Fibroblast of lung (primary cell): ENCODE data around the gene PTX4. TPM values are rescaled to one million over a fixed set of nuclear protein-coding genes. Genes with fewer than 3 reads are reported as not detected.

Source experiments
- DNase-seq, 2 donors: peaks; one replicate each; pipeline versions ENCODE4 v3.0.0 to v3.0.0-alpha.2; 2010; ENCODE audit warnings: low read depth in 2 of 2
- H2AFZ ChIP-seq: 2 replicates; pipeline ENCODE4 v1.5.1; 2012; ENCODE audit warnings: low read length, control low read depth, inconsistent platforms
- H3K27ac ChIP-seq: 2 replicates; pipeline ENCODE4 v1.5.1; 2011; ENCODE audit warnings: low read length, control low read depth; ENCODE audit not compliant: insufficient read depth
- H3K27me3 ChIP-seq: 2 replicates; pipeline ENCODE4 v1.5.1; 2011; ENCODE audit warnings: mild to moderate bottlenecking, low read length; ENCODE audit not compliant: control insufficient read depth, insufficient read depth
- H3K36me3 ChIP-seq: 2 replicates; pipeline ENCODE4 v1.5.1; 2011; ENCODE audit warnings: low read length; ENCODE audit not compliant: control insufficient read depth, insufficient read depth
- H3K4me1 ChIP-seq: 2 replicates; pipeline ENCODE4 v1.5.1; 2011; ENCODE audit warnings: low read length; ENCODE audit not compliant: control insufficient read depth, insufficient read depth; ENCODE audit errors: extremely low read depth
- H3K4me2 ChIP-seq: 2 replicates; pipeline ENCODE4 v1.5.1; 2011; ENCODE audit warnings: low read length, control low read depth; ENCODE audit not compliant: insufficient read depth; ENCODE audit errors: extremely low read depth
- H3K4me3 ChIP-seq, 4 experiments: fragments of 200-600 bp in 1 of 4; sonication (generic) in 1 of 4; replicated peaks in 1 of 4; 2 replicates each; pipeline ENCODE4 v1.5.1; 2011 to 2016; ENCODE audit warnings: low read length in 4 of 4, low read depth in 3 of 4, mild to moderate bottlenecking in 3 of 4, control low read depth in 2 of 4, inconsistent platforms in 1 of 4, mixed read lengths in 1 of 4; ENCODE audit not compliant: insufficient read depth in 1 of 4; ENCODE audit errors: control extremely low read depth in 1 of 4
- H3K79me2 ChIP-seq: 2 replicates; pipeline ENCODE4 v1.5.1; 2012; ENCODE audit warnings: mild to moderate bottlenecking, low read length, inconsistent platforms; ENCODE audit not compliant: control insufficient read depth, insufficient read depth
- H3K9ac ChIP-seq: 2 replicates; pipeline ENCODE4 v1.5.1; 2011; ENCODE audit warnings: mild to moderate bottlenecking, low read length, control low read depth; ENCODE audit not compliant: insufficient read depth
- H3K9me3 ChIP-seq: 2 replicates; pipeline ENCODE4 v1.5.1; 2012; ENCODE audit warnings: low read depth, low read length; ENCODE audit not compliant: control insufficient read depth, insufficient read depth
- H4K20me1 ChIP-seq: 2 replicates; pipeline ENCODE4 v1.5.1; 2011; ENCODE audit warnings: low read length; ENCODE audit not compliant: control insufficient read depth, insufficient read depth; ENCODE audit errors: extremely low read depth
- CTCF ChIP-seq, 2 donors: IDR thresholded peaks in 1 of 2; conservative IDR thresholded peaks in 1 of 2; 1 replicate in 1 of 2; 2 replicates in 1 of 2; pipeline ENCODE4 v1.5.1; 2011 to 2012; ENCODE audit warnings: low read length in 2 of 2, control low read depth in 1 of 2, inconsistent platforms in 1 of 2, low read depth in 1 of 2, mild to moderate bottlenecking in 1 of 2
- EZH2 ChIP-seq: IDR thresholded peaks from 2 replicates; pipeline ENCODE4 v1.5.1; 2012; ENCODE audit warnings: low read length, control low read depth, mild to moderate bottlenecking; ENCODE audit errors: missing control alignments
- polyA plus RNA-seq, 2 donors: library from polyadenylated mRNA; depleted of rRNA in 1 of 2; stranded (reverse) in 1 of 2; unstranded in 1 of 2; fragments of >200 nt; gene quantifications; 2 replicates each; pipeline ENCODE4 v1.2.1, GENCODE V29; 2011 to 2012; ENCODE audit warnings: missing spikeins in 1 of 2
- total RNA-seq: library from RNA; depleted of rRNA; stranded (reverse); fragments of >200 nt; gene quantifications from 2 replicates; pipeline ENCODE4 v1.2.1, GENCODE V29; 2014

The PTX4 gene
- total and polyA plus RNA-seq, 2 donors (not counting 1 experiment from before 2014, with no cell fraction given): not detected

GRCh38 chr16:1489077-1489476 lies 333 bp upstream of the PTX4 start:
- Histone ChIP-seq H3K79me2 (peaks cover 5% of the 10 kb centered on the region), H3K27me3 (no peaks in the 10 kb centered on the region), H3K9me3 (no peaks in the 10 kb centered on the region), H3K36me3 (no peaks in the 10 kb centered on the region), H3K27ac (no peak overlapping the region), H2AFZ (no peak overlapping the region), H3K9ac (no peak overlapping the region), H3K4me1 (no peaks in the 10 kb centered on the region), H4K20me1 (no peaks in the 10 kb centered on the region), H3K4me2 (no peak overlapping the region), H3K4me3 (no peak overlapping the region)
- no peak for DNase-seq
- TF ChIP-seq CTCF (conservative IDR thresholded peaks at IDR 0.05 in 1 of 2, IDR thresholded peaks at IDR 0.05 in 1 of 2; ENCODE audit: low read depth in 1 of 2, low read length in 2 of 2) (no peak), EZH2 (no peak)

- Histone ChIP-seq H3K36me3 (no peaks in the 10 kb centered on the region), H3K9ac (no peak overlapping the region), H3K4me1 (no peaks in the 10 kb centered on the region), H3K27me3 (peaks cover 2% of the 10 kb centered on the region), H2AFZ (no peak overlapping the region), H3K79me2 (no peaks in the 10 kb centered on the region), H3K4me3 (no peak overlapping the region), H4K20me1 (no peaks in the 10 kb centered on the region), H3K9me3 (no peaks in the 10 kb centered on the region), H3K4me2 (no peak overlapping the region), H3K27ac (no peak overlapping the region)
- DNase-seq: no peak
- TF ChIP-seq EZH2 (no peak), CTCF (conservative IDR thresholded peaks at IDR 0.05 in 1 of 2, IDR thresholded peaks at IDR 0.05 in 1 of 2; ENCODE audit: low read depth in 1 of 2, low read length in 2 of 2) (no peak)
Observed at GRCh38 chr16:1488054-1488601, 616 bp downstream of the PTX4 start.

DNA sequence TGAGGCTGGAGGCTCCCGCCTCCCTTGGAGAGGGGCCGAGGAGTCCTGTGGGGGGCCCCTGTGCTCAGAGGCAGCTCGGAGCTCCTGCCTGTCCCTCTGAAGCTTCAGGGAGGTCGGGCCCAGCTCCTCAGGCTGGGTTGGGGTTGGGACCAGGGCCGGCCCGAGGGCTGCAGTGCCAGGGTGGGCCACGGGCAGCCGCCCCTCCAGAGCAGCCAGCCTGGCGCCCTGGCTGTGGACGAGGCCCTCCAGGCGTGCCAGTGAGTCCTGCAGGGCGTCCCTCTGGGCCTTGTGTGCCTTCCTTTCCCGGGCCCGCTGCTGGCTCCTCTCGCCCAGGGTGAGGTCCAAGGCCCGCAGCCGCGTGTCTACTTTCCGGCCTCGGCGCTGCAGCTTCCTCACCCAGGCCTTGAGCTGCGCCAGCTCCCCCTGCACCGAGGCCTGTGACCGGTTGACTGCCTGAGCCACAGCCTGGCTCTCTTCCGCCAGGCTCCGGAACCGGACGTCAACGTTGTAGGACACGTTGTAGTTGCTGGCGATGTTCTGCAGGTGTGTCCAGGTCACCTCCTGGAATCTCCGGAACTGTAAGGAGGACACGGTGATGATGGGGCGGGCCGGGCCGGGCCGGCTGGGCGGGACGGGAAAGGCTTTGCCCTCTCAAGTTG lies 1.2 kb downstream of the PTX4 start:
- no peaks in the 10 kb centered on the region for H3K36me3 ChIP-seq
- no peaks in the 10 kb centered on the region for H3K9me3 ChIP-seq
- no peaks in the 10 kb centered on the region for H3K4me1 ChIP-seq
- no peaks in the 10 kb centered on the region for H3K79me2 ChIP-seq
- no peak overlapping the region for H2AFZ ChIP-seq
- H3K27ac ChIP-seq: no peak overlapping the region
- H3K9ac ChIP-seq: no peak overlapping the region
- no peaks in the 10 kb centered on the region for H4K20me1 ChIP-seq
- H3K27me3 ChIP-seq: peaks cover 2% of the 10 kb centered on the region
- no peak for TF ChIP-seq CTCF (conservative IDR thresholded peaks at IDR 0.05 in 1 of 2, IDR thresholded peaks at IDR 0.05 in 1 of 2; ENCODE audit: low read depth in 1 of 2, low read length in 2 of 2)
- no peak for TF ChIP-seq EZH2
- no peak overlapping the region for H3K4me2 ChIP-seq
- no peak for DNase-seq
- no peak overlapping the region for H3K4me3 ChIP-seq
